H1 (cell line): ENCODE results near the gene ZNF423. TPM values are rescaled to one million over a fixed set of nuclear protein-coding genes. Genes with fewer than 3 reads are reported as not detected.

Source experiments
- CTCF ChIA-PET: fragments of 300-600 bp; sonication (Branson Sonifier 250); formaldehyde crosslinking; loops from one replicate; lab custom pipeline; 2021; ENCODE audit not compliant: partially characterized antibody; lab: Charles Lee
- POLR2A ChIA-PET: fragments of 300-600 bp; sonication (Branson Sonifier 250); formaldehyde crosslinking; loops from one replicate; lab custom pipeline; 2021; ENCODE audit warnings: inconsistent platforms; ENCODE audit not compliant: partially characterized antibody; lab: Charles Lee
- DNase-seq, 2 experiments: peaks; one replicate each; pipeline versions ENCODE4 v3.0.0 to v3.0.0-alpha.2; 2010 to 2022; ENCODE audit warnings: low spot score in 2 of 2, low read depth in 1 of 2, mixed read lengths in 1 of 2
- FAIRE-seq: peaks from 2 replicates; lab custom pipeline; 2011; peaks lifted over from hg19 to GRCh38; lab: Jason Lieb, UNC
- H2AFZ ChIP-seq: 2 replicates; pipeline ENCODE4 v1.8.1; 2012; ENCODE audit warnings: low read length, inconsistent platforms
- H2AK5ac ChIP-seq: 2 replicates; pipeline ENCODE4 v1.6.1; 2013; ENCODE audit warnings: low read depth, low read length
- H2BK120ac ChIP-seq: replicated peaks from 2 replicates; pipeline ENCODE3; 2013; ENCODE audit warnings: low read depth, low read length, inconsistent platforms
- H2BK12ac ChIP-seq: 2 replicates; pipeline ENCODE4 v1.6.1; 2013; ENCODE audit warnings: low read depth, low read length
- H2BK15ac ChIP-seq: 2 replicates; pipeline ENCODE4 v1.6.1; 2013; ENCODE audit warnings: low read length
- H2BK20ac ChIP-seq: 2 replicates; pipeline ENCODE4 v1.6.1; 2013; ENCODE audit warnings: low read length
- H2BK5ac ChIP-seq: 2 replicates; pipeline ENCODE4 v1.6.1; 2013; ENCODE audit warnings: low read depth, low read length
- H3K14ac ChIP-seq: 2 replicates; pipeline ENCODE4 v1.6.1; 2013; ENCODE audit warnings: inconsistent platforms; ENCODE audit not compliant: insufficient read length
- H3K18ac ChIP-seq: 2 replicates; pipeline ENCODE4 v1.6.1; 2013; ENCODE audit warnings: low read length; ENCODE audit errors: extremely low read depth
- H3K23ac ChIP-seq: 2 replicates; pipeline ENCODE4 v1.6.1; 2013; ENCODE audit warnings: inconsistent platforms; ENCODE audit not compliant: insufficient read length
- H3K23me2 ChIP-seq: 2 replicates; pipeline ENCODE4 v1.6.1; 2013; ENCODE audit warnings: low read depth, low read length
- H3K27ac ChIP-seq: 2 replicates; pipeline ENCODE4 v1.6.1; 2011; ENCODE audit warnings: low read depth, low read length, inconsistent platforms
- H3K27me3 ChIP-seq, 4 experiments: replicated peaks in 1 of 4; 1 replicate in 1 of 4; 2 replicates in 3 of 4; pipeline versions ENCODE4 v1.6.1 to v1.8.1; 2011 to 2013; ENCODE audit warnings: low read length in 3 of 4, mild to moderate bottlenecking in 3 of 4, inconsistent platforms in 2 of 4, mixed read lengths in 2 of 4, moderate library complexity in 1 of 4; ENCODE audit not compliant: control insufficient read depth in 3 of 4, insufficient read depth in 3 of 4; ENCODE audit errors: extremely low read depth in 1 of 4
- H3K36me3 ChIP-seq, 4 experiments: 2 replicates each; pipeline versions ENCODE4 v1.6.1 to v1.8.1; 2011 to 2013; ENCODE audit warnings: mild to moderate bottlenecking in 4 of 4, low read length in 3 of 4, moderate library complexity in 2 of 4, control low read depth in 1 of 4, inconsistent platforms in 1 of 4; ENCODE audit not compliant: insufficient read depth in 4 of 4, control insufficient read depth in 2 of 4
- H3K4ac ChIP-seq: replicated peaks from 2 replicates; pipeline ENCODE3; 2013; ENCODE audit warnings: low read length, low read depth, mixed read lengths, inconsistent platforms; ENCODE audit not compliant: insufficient read length
- H3K4me1 ChIP-seq, 4 experiments: replicated peaks in 1 of 4; 1 replicate in 1 of 4; 2 replicates in 3 of 4; pipeline versions ENCODE4 v1.6.1 to v1.8.1; 2011 to 2013; ENCODE audit warnings: low read length in 3 of 4, inconsistent platforms in 2 of 4, mixed read lengths in 1 of 4; ENCODE audit not compliant: insufficient read depth in 4 of 4, control insufficient read depth in 3 of 4
- H3K4me2 ChIP-seq, 2 experiments: 2 replicates each; pipeline versions ENCODE4 v1.6.1 to v1.8.1; 2011 to 2013; ENCODE audit warnings: low read depth in 2 of 2, low read length in 2 of 2, control low read depth in 1 of 2, inconsistent platforms in 1 of 2, mild to moderate bottlenecking in 1 of 2; ENCODE audit not compliant: insufficient read depth in 1 of 2
- H3K4me3 ChIP-seq, 4 experiments: fragments of 200-600, 300-600 bp in 1 of 4; sonication (generic), shearing (Covaris generic), sonication (Bioruptor Twin) in 1 of 4; 2 replicates each; pipeline versions ENCODE4 v1.5.1 to v1.8.1; 2011 to 2016; ENCODE audit warnings: low read length in 4 of 4, low read depth in 3 of 4, control low read depth in 2 of 4, inconsistent platforms in 2 of 4, mild to moderate bottlenecking in 2 of 4, mixed read lengths in 1 of 4, moderate library complexity in 1 of 4; ENCODE audit not compliant: insufficient read depth in 2 of 4; ENCODE audit errors: extremely low read depth in 1 of 4
- H3K56ac ChIP-seq: replicated peaks from 2 replicates; pipeline ENCODE3; 2013; ENCODE audit warnings: low read depth, mild to moderate bottlenecking, mixed read lengths, low read length, inconsistent platforms; ENCODE audit not compliant: insufficient read length
- H3K79me1 ChIP-seq: 2 replicates; pipeline ENCODE4 v1.6.1; 2013; ENCODE audit warnings: low read depth, low read length, control low read depth
- H3K79me2 ChIP-seq, 2 experiments: 2 replicates each; pipeline versions ENCODE4 v1.6.1 to v1.8.1; 2012 to 2013; ENCODE audit warnings: low read length in 2 of 2, mild to moderate bottlenecking in 2 of 2, inconsistent platforms in 1 of 2; ENCODE audit not compliant: insufficient read depth in 2 of 2, control insufficient read depth in 1 of 2
- H3K9ac ChIP-seq, 4 experiments: replicated peaks in 1 of 4; 1 replicate in 1 of 4; 2 replicates in 3 of 4; pipeline versions ENCODE4 v1.6.1 to v1.8.1; 2011 to 2013; ENCODE audit warnings: low read depth in 3 of 4, low read length in 3 of 4, control low read depth in 2 of 4, mild to moderate bottlenecking in 2 of 4, moderate library complexity in 2 of 4, inconsistent platforms in 1 of 4; ENCODE audit errors: extremely low read depth in 1 of 4
- H3K9me3 ChIP-seq, 2 experiments: 2 replicates each; pipeline versions ENCODE4 v1.6.1 to v1.8.1; 2012 to 2013; ENCODE audit warnings: mild to moderate bottlenecking in 2 of 2, moderate library complexity in 2 of 2, control low read depth in 1 of 2, inconsistent platforms in 1 of 2, low read depth in 1 of 2, low read length in 1 of 2, mixed read lengths in 1 of 2; ENCODE audit not compliant: insufficient read depth in 2 of 2
- H4K20me1 ChIP-seq, 2 experiments: replicated peaks in 1 of 2; 2 replicates each; pipeline versions ENCODE3 to v1.8.1; 2011 to 2013; ENCODE audit warnings: inconsistent platforms in 2 of 2, low read length in 2 of 2, mild to moderate bottlenecking in 1 of 2; ENCODE audit not compliant: insufficient read depth in 2 of 2, control insufficient read depth in 1 of 2
- H4K5ac ChIP-seq: 2 replicates; pipeline ENCODE4 v1.6.1; 2013; ENCODE audit warnings: low read length, low read depth, mixed read lengths, inconsistent platforms; ENCODE audit not compliant: insufficient read length
- H4K8ac ChIP-seq: 2 replicates; pipeline ENCODE4 v1.8.0; 2013; ENCODE audit warnings: mild to moderate bottlenecking, moderate library complexity, low read length, inconsistent platforms; ENCODE audit not compliant: insufficient read depth; ENCODE audit errors: extremely low read depth
- H4K91ac ChIP-seq: replicated peaks from 2 replicates; pipeline ENCODE3; 2013; ENCODE audit warnings: low read length, mixed read lengths, inconsistent platforms; ENCODE audit not compliant: insufficient read length
- ATF2 ChIP-seq: IDR thresholded peaks from 2 replicates; pipeline ENCODE4 v1.6.1; 2012; ENCODE audit warnings: low read length, inconsistent platforms
- CTBP2 ChIP-seq: IDR thresholded peaks from 2 replicates; pipeline ENCODE4 v1.7.0; 2011; ENCODE audit warnings: borderline replicate concordance, mild to moderate bottlenecking, moderate library complexity, mixed read lengths, low read length; ENCODE audit not compliant: insufficient read depth, insufficient read length
- GTF2F1 ChIP-seq: IDR thresholded peaks from 2 replicates; pipeline ENCODE4 v1.6.1; 2012; ENCODE audit warnings: low read depth, low read length, improper control_type of control experiment, borderline replicate concordance
- SIX5 ChIP-seq: IDR thresholded peaks from 2 replicates; pipeline ENCODE4 v1.6.1; 2011; ENCODE audit warnings: mild to moderate bottlenecking, low read depth, low read length
- SP1 ChIP-seq: IDR thresholded peaks from 2 replicates; pipeline ENCODE4 v1.6.1; 2011; ENCODE audit warnings: low read depth, low read length
- TCF12 ChIP-seq: IDR thresholded peaks from 2 replicates; pipeline ENCODE4 v1.6.1; 2011; ENCODE audit warnings: low read depth, mild to moderate bottlenecking, low read length
- WGBS, 2 experiments: shearing (Covaris generic) in 1 of 2; methylation state at CpG; one replicate each; pipeline versions ENCODE4 v1.1.6 to v1.1.7; 2013 to 2015; ENCODE audit warnings: low lambda C conversion rate in 2 of 2, mixed read lengths in 2 of 2, inconsistent platforms in 1 of 2, low coverage in 1 of 2, missing lambda C conversion rate in 1 of 2; ENCODE audit not compliant: insufficient replicate concordance in 2 of 2, insufficient coverage in 1 of 2, insufficient read length in 1 of 2; ENCODE audit errors: extremely low coverage in 1 of 2, missing lambda C conversion rate in 1 of 2; 5-methylcytosine and 5-hydroxymethylcytosine counted together
- polyA plus RNA-seq, 7 experiments: library from polyadenylated mRNA; depleted of rRNA in 3 of 7; stranded (reverse) in 5 of 7; unstranded in 2 of 7; fragments of >200 nt in 5 of 7; fragments of 200-250 nt in 2 of 7; gene quantifications; 1 replicate in 5 of 7; 2 replicates in 1 of 7; 4 replicates in 1 of 7; pipeline versions ENCODE4 v1.2.1 to v1.2.3, GENCODE V29; 2011 to 2013; ENCODE audit warnings: missing spikeins in 2 of 7, mixed read lengths in 2 of 7
- total RNA-seq: library from RNA; stranded (reverse); fragmentation: NEBNext Ultra II Directional; extraction: Animal tissue kit (Norgen Biotek cat#: 25700); gene quantifications from 2 replicates; pipeline ENCODE4 v1.2.1, GENCODE V29; 2021

ZNF423 gene
- total and polyA plus RNA-seq, 2 of the 8 experiments (the other 6 are each of a cell fraction or from before 2014, with no cell fraction given), result 38.2 to 52.3 TPM

- 90% methylated on average over 3 of the region's 3 CpGs; no CpG with 5 or more reads in 1 of the 2 experiments for WGBS, 2 experiments
- H3K9me3 ChIP-seq, result no peaks in the 10 kb centered on the region
- H4K8ac ChIP-seq, result no peak overlapping the region; the same call in 1 of the 2 replicates
- no peak overlapping the region for H3K56ac ChIP-seq
- H2BK120ac ChIP-seq, result no peak overlapping the region
- no peaks in the 10 kb centered on the region for H3K79me1 ChIP-seq
- no peak overlapping the region for H2BK5ac ChIP-seq
- no peak overlapping the region for H3K4ac ChIP-seq
- H3K9ac ChIP-seq, result no peak overlapping the region
- no peak overlapping the region for H2BK12ac ChIP-seq
- no peak overlapping the region for H3K27ac ChIP-seq
- no peak overlapping the region for H2BK15ac ChIP-seq
- H4K5ac ChIP-seq, result no peak overlapping the region
- no peaks in the 10 kb centered on the region; a peak in 1 of 7 replicates for H3K4me1 ChIP-seq
- H3K23ac ChIP-seq, result no peak overlapping the region
- POLR2A ChIA-PET, result interaction anchor here (0.9 kb wide), 1 partner anchor 86 kb away, joined by 3 read pairs; no protein-coding TSS in a partner anchor
- FAIRE-seq, result no peak
- TF ChIP-seq CTBP2, result no peak
- TF ChIP-seq ATF2, result no peak
- TF ChIP-seq GTF2F1, result no peak
- TF ChIP-seq SIX5, result no peak
- TF ChIP-seq TCF12, result no peak
- TF ChIP-seq SP1, result no peak
- TF ChIP-seq, all 59 proteins: peak for 0
- no peak for DNase-seq
- Histone ChIP-seq H2BK20ac (no peak overlapping the region), H2AK5ac (no peak overlapping the region), H3K4me2 (no peak overlapping the region), H3K27me3 (no peaks in the 10 kb centered on the region), H3K79me2 (no peaks in the 10 kb centered on the region), H3K23me2 (no peaks in the 10 kb centered on the region; the same call in 1 of the 2 replicates), H2AFZ (no peak overlapping the region), H3K4me3 (no peak overlapping the region), H4K91ac (no peak overlapping the region), H3K36me3 (no peaks in the 10 kb centered on the region), H3K18ac (no peak overlapping the region), H4K20me1 (peaks cover 0 to 5% of the 10 kb centered on the region in 2 experiments), H3K14ac (no peak overlapping the region)
- CTCF ChIA-PET, result interaction anchor here (1.5 to 2.0 kb wide), 4 partner anchors 11 to 95 kb away, joined by 3 to 5 read pairs (median 4); no protein-coding TSS in a partner anchor
Measured at GRCh38 chr16:49498264-49498663, 357.6 kb downstream of the ZNF423 start.
